Activated T-cell treated with anti-CD3 and anti-CD28 coated beads for 4 hours (primary cell): ENCODE measurements around the gene ACOT6.
"Not testable (repeated sequence)": the region's sequence is repeated elsewhere in the genome, so short reads cannot be mapped to it uniquely, and the experiment has no call there.

Source experiments
- DNase-seq: peaks from one replicate; pipeline ENCODE4 v3.0.0-alpha.2; 2020

ACOT6 gene, protein sequence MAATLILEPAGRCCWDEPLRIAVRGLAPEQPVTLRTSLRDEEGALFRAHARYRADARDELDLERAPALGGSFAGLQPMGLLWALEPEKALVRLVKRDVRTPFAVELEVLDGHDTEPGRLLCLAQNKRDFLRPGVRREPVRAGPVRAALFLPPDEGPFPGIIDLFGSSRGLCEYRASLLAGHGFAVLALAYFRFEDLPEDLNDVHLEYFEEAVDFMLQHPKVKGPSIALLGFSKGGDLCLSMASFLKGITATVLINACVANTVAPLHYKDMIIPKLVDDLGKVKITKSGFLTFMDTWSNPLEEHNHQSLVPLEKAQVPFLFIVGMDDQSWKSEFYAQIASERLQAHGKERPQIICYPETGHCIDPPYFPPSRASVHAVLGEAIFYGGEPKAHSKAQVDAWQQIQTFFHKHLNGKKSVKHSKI

DNA sequence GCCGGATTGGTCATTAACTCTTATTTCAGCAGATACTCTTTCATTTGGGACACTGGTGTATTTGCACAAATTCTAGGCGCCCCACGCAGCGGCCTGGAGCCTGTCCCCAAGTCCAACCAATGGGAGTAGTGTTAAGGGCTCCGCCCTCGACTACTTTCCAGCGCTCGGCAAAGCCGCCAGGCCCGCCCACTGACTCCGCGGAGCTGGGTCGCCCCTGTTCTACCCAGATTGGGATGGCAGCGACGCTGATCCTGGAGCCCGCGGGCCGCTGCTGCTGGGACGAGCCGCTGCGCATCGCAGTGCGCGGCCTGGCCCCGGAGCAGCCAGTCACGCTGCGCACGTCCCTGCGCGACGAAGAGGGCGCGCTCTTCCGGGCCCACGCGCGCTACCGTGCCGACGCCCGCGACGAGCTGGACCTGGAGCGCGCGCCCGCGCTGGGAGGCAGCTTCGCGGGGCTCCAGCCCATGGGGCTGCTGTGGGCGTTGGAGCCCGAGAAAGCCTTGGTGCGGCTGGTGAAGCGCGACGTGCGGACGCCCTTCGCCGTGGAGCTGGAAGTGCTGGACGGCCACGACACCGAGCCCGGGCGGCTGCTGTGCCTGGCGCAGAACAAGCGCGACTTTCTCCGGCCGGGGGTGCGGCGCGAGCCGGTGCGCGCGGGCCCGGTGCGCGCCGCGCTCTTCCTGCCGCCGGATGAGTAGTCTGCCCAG, at the start of gene ACOT6:
Gene ACOT6, plus strand, starts transcription at position 179 of the 707 bp plus-strand sequence. Its CDS starts 55 bp downstream, at position 234.
- DNase-seq: peak; percentile 38

DNA sequence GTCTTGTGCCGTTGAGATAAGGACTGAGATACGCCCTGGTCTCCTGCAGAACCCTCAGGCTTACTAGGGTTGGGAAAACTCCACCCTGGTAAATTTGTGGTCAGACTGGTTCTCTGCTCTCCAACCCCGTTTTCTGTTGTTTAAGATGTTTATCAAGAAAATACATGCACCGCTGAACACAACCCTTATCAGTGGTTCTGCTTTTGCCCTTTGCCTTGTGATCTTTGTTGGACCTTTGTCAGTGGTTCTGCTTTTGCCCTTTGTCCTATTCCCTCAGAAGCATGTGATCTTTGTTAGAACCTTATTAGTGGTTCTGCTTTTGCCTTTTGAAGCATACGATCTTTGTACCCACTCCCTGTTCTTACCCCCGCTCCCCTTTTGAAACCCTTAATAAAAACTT, 49.6 kb upstream of the ACOT6 start:
- DNase-seq: not testable (repeated sequence)

DNA sequence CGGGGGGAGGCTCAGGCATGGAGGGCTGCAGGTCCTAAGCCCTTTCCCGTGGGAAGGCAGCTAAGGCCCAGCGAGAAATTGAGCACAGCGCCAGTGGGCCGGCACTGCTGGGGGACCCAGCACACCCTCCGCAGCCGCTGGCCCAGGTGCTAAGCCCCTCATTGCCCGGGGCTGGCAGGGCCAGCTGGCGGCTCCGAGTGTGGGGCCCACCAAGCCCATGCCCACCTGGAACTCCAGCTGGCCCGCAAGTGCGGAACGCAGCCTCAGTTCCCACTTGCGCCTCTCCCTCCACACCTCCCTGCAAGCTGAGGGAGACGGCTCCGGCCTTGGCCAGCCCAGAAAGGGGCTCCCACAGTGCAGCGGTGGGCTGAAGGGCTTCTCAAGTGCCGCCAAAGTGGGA, 45.9 kb upstream of the ACOT6 start:
- not testable (repeated sequence) for DNase-seq

DNA sequence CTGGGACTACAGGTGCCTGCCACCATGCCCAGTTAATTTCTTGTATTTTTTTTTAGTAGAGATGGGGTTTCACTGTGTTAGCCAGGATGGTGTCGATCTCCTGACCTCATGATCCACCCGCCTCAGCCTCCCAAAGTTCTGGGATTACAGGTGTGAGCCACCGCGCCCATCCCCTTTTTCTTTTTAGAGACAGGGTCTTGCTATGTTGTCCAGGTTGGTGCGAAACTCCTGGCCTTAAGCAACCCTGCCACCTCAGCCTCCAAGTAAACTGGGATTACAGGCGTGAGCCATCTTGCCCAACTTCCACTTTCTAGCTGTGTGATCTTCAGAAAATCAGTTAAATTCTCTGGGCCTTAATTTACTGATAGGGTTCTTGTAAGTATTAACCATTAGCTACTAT, 45.4 kb upstream of the ACOT6 start:
- not testable (repeated sequence) for DNase-seq

DNA sequence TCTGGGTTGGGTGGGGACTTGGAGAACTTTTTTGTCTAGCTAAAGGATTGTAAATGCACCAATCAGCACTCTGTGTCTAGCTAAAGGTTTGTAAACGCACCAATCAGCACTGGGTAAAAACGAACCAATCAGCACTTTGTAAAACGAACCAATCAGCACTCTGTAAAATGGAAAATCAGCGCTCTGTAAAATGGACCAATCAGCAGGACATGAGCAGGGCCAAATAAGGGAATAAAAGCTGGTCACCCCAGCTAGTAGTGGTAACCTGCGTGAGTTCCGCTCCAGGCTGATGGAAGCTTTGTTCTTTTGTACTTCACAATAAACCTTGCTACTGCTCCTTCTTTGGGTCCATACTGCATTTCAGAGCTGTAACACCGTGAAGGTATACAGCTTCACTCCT, 45.0 kb upstream of the ACOT6 start:
- no peak for DNase-seq

DNA sequence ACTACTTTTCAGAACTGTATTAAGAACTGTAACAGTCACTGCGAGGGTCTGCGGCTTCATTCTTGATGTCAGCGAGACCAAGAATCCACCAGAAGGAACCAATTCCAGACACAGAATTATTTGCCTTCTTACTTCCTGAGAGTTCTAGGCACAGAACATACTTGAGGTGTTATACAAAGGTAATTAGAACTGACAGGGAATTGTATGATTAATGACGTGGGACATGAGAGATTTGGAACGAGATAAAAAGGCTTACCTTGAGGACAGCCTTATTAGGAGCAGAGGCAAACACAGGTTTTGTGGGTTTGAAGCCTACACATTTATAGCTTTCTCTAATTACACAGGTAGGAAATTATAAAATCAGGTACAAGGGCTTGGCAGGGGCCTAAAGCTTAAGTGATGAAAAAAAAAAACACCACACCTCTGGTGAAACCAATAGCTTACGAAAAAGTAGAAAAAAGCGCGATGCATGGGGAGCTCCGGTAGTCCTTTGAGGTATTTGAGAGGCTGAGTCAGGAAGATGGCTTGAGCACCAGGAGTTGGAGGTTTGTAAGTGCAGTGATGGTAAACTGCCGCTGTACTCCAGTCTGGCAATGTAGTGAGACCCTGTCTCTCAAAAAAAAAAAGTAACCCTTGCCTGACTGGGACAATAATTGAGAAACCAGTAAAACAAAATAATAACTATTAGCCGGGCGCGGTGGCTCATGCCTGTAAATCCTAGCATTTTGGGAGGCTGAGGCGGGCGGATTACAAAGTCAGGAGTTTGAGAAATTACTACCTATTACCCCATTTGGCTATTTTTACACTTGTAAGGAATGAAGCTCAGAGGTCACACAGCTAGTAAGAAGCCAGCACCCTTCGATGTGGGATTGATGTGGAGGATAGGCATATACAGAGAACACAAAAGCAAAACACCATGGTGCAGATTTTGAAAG, 44.1 kb upstream of the ACOT6 start:
- no peak for DNase-seq

DNA sequence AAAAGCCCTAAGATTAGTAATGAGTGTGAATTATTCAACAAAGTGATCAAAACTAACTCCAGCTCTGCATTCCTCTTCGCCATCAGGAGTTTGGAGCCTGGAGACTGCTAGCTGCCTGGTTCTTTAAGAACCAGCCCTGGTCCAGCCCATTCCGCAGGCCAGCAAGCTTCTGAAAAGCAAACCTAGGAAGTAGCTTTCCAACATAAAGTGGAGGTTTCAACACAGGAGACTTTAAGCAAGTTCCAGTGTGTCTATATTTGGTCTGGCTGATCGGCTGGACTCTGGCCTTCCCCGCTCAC, 43.5 kb upstream of the ACOT6 start:
- DNase-seq: not testable (repeated sequence)

DNA sequence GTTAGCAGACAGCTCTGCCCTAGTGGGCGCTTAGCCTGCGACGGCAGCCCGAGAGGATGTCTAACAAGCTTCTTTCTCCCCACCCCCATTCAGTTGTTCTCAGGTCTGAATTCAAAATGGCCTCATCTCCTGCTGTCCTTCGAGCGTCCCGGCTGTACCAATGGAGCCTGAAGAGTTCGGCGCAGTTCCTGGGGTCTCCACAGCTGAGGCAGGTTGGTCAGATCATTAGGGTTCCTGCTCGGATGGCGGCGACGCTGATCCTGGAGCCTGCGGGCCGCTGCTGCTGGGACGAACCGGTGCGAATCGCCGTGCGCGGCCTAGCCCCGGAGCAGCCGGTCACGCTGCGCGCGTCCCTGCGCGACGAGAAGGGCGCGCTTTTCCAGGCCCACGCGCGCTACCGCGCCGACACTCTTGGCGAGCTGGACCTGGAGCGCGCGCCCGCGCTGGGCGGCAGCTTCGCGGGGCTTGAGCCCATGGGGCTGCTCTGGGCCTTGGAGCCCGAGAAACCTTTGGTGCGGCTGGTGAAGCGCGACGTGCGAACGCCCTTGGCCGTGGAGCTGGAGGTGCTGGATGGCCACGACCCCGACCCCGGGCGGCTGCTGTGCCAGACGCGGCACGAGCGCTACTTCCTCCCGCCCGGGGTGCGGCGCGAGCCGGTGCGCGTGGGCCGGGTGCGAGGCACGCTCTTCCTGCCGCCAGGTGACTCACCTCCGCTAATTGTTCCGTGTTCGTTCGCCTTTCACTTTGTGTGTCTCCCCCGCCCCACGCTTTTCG, 42.9 kb upstream of the ACOT6 start, which contains the start of gene ACOT2:
Gene ACOT2, plus strand, starts transcription at position 29 of the 774 bp plus-strand sequence. Its CDS starts 28 bp downstream, at position 57.
- DNase-seq: peak; percentile 80

DNA sequence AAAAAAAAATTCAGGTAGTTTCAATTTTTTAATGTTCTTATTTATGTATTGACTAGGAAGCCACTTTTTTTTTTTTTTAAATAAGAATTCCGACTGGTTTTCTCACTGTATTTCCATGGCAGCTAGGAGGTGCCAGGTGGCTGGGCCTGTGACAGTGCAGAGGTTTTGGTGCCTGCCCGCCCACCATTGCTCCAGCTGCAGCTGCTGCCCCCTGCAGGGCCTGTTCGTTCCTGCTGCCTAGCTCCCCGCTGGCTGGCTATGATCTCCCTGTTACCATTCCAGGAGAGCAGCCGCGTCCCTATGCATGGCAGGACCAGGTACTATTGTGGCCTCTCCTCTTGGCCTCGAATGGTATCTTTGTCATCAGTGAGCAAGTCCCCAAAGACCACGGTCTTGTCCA, 41.4 kb upstream of the ACOT6 start:
- DNase-seq: peak; percentile 52

DNA sequence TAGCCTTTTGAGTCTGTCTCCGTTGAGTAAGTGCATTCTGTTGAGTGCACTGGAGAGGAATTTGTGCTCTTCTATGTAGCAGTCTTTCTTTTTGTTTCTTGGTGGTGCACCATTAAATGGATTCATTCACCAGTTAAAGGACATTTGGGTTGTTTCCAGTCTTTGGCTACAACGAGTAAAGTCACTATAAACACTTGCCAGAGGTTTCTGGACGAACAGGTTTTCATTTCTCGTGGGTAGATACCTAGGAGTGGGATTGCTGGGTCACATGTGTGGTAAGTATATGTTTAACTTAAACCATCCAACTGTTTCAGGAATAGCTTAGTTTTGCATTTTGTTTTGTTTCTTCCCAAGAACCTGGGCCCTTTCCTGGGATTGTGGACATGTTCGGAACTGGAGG, 39.3 kb upstream of the ACOT6 start:
- not testable (repeated sequence) for DNase-seq

DNA sequence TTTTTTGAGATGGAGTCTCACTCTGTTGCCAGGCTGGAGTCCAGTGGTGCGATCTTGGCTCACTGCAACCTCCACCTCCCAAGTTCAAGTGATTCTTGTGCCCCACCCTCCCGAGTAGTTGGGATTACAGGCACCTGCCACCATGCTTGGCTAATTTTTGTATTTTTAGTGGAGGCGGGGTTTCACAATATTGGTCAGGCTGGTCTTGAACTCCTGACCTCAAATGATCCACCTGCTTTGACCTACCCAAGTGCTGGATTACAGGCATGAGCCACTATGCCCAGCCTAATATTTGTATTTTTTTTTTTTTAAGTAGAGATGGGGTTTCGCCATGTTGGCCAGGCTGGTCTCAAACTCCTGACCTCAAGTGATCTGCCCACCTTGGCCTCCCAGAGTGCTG, 38.6 kb upstream of the ACOT6 start:
- DNase-seq: not testable (repeated sequence)

DNA sequence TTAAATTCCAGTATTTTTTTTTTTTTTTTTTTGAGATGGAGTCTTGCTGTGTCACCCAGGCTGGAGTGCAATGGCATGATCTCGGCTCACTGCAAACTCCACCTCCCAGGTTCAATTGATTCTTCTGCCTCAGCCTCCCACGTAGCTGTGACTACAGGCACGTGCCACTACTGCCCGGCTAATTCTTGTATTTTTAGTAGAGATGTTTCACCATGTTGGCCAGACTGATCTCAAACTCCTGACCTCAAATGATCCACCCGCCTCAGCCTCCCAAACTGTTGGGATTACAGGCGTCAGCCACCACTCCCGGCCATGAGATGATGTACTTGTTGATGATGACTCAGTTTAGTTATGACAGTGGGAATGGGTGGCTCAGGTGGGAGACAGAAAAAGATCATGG, 38.1 kb upstream of the ACOT6 start:
- DNase-seq: not testable (repeated sequence)

DNA sequence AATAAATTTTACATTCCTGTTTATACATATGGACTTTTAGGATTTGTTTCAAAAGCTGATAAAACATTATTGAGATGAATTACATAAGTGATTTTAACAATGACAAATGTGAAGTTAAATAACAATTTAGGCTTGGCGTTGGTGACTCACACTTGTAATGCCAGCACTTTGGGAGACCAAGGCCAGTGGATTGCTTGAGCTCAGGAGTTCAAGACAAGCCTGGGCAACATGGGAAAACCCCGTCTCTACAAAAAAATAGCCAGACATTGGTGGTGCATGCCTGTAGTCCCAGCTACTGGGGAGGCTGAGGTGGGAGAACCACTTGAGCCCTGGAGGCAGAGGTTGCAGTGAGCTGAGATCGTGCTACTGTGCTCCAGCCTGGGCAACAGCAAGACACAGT, 35.9 kb upstream of the ACOT6 start:
- DNase-seq: no peak

DNA sequence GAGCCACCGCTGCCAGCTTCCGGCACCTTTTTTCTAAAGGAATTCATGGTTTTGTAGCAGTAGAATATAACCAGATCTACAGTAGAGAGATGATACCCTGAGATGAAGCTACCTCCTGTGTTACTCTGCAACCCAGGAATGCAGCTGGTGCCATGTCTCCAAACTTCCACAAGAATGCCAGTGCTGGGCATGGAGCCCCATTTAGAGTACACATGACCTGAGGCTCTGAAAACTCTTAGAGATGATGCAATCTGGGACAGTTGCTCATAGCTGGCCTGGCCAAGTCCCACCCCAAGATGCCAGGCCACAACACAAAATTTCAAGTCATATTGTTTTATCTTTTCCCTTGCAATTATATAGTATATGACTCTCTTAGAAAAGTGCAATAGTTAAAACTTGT, 35.1 kb upstream of the ACOT6 start:
- not testable (repeated sequence) for DNase-seq

DNA sequence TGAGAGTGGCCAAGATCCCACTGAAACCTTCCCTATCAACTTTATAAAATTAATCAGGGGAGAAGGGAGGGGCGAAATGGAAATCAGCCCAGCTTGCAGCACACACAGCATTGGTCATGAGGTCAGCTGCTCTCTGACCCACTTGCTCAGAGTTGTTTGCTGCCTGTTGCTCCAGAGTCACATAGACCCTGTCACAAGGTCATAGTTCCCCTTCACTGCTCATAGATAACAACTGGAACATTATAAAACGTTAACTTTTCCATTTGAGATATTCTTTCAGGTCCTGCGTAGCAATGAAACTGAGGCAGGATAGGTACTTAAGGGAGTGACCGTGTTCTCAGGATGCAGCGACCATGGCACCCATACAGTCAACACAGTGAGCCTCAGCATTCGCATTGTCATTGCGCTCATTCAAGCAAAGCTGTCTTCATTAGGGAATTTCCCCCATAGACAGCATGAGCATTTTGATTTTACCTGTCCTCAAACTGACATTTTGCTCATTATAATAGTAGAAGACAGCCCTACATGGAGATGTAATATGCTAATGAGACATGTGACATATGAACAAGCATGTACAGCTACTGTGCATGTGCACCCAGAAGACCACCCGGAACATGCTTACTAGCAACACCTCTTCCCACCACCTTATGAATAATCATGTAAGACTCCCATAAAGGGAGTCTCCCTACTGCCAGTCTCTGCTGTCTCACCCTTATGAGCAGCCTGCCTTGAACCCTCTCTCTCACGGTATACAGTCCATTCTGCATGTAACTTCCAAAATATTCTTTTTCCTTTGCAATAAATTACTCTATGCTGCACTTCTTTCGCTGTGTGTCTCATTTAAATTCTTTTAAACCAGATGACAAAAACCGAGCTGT, 30.0 kb upstream of the ACOT6 start:
- not testable (repeated sequence) for DNase-seq

DNA sequence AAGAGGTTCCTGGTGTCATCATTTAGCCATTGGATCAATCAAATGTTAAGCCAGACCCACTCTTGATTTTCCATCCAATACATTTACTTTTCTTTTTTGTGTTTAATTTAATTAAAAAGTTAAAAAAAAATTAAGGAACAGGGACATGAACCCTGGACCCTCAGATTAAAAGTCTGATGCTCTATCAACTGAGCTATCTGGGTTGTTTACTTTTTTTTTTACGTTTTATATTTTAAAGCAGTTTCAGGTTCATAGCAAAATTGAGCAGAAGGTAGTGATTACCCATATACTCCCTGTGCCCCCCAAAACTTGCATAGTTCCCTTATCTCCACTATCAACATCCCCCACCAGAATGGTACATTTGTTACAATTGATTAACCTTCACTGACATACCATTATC, 23.6 kb upstream of the ACOT6 start:
- no peak for DNase-seq

DNA sequence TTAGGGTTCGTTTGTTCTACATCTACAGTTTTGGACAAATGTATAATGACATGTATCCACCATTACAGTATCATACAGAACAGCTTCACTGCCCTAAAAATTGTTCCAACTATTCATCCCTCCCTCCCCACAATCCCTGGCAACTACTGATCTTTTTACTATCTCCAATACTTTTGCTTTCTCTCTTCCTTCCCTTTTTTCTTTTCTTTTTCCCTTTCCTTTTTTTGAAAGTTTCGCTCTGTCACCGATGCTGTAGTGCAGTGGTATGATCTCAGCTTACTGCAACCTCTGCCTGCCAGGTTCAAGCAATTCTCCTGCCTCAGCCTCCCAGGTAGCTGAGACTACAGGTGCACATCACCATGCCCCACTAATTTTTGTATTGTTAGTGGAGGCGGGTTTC, 23.2 kb upstream of the ACOT6 start:
- DNase-seq: no peak

DNA sequence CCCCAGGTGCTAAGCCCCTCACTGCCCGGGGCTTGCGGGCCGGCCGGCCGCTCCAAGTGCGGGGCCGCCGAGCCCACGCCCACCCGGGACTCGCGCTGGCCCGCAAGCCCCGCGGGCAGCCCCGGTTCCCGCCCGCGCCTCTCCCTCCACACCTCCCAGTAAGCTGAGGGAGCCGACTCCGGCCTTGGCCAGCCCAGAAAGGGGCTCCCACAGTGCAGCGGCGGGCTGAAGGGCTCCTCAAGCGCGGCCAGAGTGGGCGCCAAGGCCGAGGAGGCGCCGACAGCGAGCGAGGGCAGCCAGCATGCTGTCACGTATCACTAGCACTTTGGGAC, 21.7 kb upstream of the ACOT6 start:
- DNase-seq: not testable (repeated sequence)

DNA sequence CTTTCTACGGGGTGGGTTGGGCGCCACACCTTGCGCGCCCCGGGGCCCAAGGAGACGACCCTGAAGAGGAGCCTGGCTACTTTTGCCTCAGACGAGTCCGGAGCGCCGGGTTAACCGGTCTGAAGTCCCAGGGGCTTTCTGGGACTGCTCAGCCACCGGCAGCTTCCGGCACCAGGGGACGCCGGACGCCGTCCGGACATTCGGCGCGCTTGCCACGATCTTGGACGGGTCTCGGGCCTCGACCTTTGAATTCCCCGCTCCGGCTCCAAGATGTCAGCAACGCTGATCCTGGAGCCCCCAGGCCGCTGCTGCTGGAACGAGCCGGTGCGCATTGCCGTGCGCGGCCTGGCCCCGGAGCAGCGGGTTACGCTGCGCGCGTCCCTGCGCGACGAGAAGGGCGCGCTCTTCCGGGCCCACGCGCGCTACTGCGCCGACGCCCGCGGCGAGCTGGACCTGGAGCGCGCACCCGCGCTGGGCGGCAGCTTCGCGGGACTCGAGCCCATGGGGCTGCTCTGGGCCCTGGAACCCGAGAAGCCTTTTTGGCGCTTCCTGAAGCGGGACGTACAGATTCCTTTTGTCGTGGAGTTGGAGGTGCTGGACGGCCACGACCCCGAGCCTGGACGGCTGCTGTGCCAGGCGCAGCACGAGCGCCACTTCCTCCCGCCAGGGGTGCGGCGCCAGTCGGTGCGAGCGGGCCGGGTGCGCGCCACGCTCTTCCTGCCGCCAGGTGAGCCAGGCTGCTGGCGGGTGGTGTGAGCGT, 20.4 kb upstream of the ACOT6 start, which contains the start of gene ACOT4:
Gene ACOT4, plus strand, starts transcription at position 184 of the 760 bp plus-strand sequence. Its CDS starts 87 bp downstream, at position 271.
- peak; percentile 27 for DNase-seq

DNA sequence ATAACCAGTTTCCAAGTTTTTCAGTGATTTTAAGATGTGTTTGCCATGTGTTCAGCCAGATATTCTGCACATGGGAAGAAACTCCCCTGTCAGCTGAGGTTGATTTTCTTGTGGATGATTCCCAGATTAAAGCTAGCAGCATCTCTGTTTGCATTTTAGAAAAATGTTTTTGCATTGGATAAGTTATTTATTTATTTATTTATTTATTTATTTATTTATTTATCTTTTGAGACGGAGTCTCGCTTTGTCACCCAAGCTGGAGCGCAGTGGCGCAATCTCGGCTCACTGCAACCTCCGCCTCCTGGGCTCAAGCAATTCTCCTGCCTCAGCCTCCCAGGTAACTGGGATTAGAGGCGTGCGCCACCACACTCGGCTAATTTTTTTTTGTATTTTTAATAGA, 17.8 kb upstream of the ACOT6 start:
- DNase-seq: no peak

DNA sequence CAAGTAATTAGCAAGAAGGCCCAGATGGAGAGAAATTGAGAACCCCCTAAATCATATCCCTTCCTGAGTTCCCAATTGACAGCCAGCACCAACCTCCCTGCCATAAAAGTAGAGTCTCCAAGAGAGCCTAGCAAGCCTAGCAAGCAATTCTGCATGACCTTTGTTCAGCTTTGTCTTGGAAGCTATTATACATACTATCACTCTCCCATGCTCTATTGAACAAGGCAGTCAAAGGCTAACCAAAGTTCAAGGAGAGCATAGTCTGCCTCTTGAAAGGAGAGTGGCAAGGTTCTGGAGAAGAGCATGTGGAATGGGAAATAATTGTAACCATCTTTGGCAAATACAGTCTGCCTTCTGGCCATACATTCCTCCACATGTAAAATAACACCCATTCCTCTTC, 12.8 kb upstream of the ACOT6 start:
- no peak for DNase-seq
